Subcutaneous adipose tissue (tissue), 4 donors: ENCODE results near the gene CNTNAP2. TPM values are rescaled to one million over a fixed set of nuclear protein-coding genes. Genes with fewer than 3 reads are reported as not detected.

ENCODE experiments used
- CTCF ChIP-seq: fragments of 450-650 bp; IDR thresholded peaks from one replicate; pipeline ENCODE4 v1.5.1; 2016; ENCODE audit warnings: low read depth, mild to moderate bottlenecking, control low read depth, antibody characterized with exemption, moderate library complexity
- total RNA-seq, 4 donors: library from RNA; depleted of rRNA; stranded (reverse); fragments of >200 nt; gene quantifications; one replicate each; pipeline ENCODE4 v1.1.0, GENCODE V29; 2016

Gene CNTNAP2
- total RNA-seq, 4 donors from 2014 or later = not detected

GRCh38 chr7:146754385-146754784 lies 637.8 kb downstream of the CNTNAP2 start:
- no peak for TF ChIP-seq CTCF

GRCh38 chr7:146755585-146755984 lies 639.0 kb downstream of the CNTNAP2 start:
- no peak for TF ChIP-seq CTCF

GRCh38 chr7:146764458-146764857 lies 647.9 kb downstream of the CNTNAP2 start:
- no peak for TF ChIP-seq CTCF

- no peak for TF ChIP-seq CTCF
Observed at GRCh38 chr7:146768957-146769356, 652.4 kb downstream of the CNTNAP2 start.

- no peak for TF ChIP-seq CTCF
Observed at GRCh38 chr7:146772601-146773000, 656.0 kb downstream of the CNTNAP2 start.

- TF ChIP-seq CTCF = no peak
Observed at GRCh38 chr7:146773506-146773905, 656.9 kb downstream of the CNTNAP2 start.

GRCh38 chr7:146781352-146782116 lies 664.9 kb downstream of the CNTNAP2 start:
- TF ChIP-seq CTCF = no peak
